Esophagus muscularis mucosa (tissue), 4 donors: ENCODE results near the gene OBSCN.

Source experiments
- EP300 ChIP-seq: sonication (generic); formaldehyde crosslinking; IDR thresholded peaks from one replicate; pipeline ENCODE4 v1.6.1; 2017; ENCODE audit warnings: antibody characterized with exemption
- POLR2AphosphoS5 ChIP-seq, 2 donors: sonication (generic); formaldehyde crosslinking; IDR thresholded peaks; one replicate each; pipeline ENCODE4 v1.6.1; 2017; ENCODE audit warnings: antibody characterized with exemption in 2 of 2
- TF ChIP-seq, protein P1 (sequence below), 3 experiments: fragments of 200-600 bp in 2 of 3; fragments of 450-650 bp in 1 of 3; sonication (generic) in 2 of 3; IDR thresholded peaks; one replicate each; pipeline ENCODE4 v1.5.1; 2017 to 2019; ENCODE audit warnings: antibody characterized with exemption in 3 of 3, mild to moderate bottlenecking in 2 of 3, moderate library complexity in 1 of 3

DNA sequence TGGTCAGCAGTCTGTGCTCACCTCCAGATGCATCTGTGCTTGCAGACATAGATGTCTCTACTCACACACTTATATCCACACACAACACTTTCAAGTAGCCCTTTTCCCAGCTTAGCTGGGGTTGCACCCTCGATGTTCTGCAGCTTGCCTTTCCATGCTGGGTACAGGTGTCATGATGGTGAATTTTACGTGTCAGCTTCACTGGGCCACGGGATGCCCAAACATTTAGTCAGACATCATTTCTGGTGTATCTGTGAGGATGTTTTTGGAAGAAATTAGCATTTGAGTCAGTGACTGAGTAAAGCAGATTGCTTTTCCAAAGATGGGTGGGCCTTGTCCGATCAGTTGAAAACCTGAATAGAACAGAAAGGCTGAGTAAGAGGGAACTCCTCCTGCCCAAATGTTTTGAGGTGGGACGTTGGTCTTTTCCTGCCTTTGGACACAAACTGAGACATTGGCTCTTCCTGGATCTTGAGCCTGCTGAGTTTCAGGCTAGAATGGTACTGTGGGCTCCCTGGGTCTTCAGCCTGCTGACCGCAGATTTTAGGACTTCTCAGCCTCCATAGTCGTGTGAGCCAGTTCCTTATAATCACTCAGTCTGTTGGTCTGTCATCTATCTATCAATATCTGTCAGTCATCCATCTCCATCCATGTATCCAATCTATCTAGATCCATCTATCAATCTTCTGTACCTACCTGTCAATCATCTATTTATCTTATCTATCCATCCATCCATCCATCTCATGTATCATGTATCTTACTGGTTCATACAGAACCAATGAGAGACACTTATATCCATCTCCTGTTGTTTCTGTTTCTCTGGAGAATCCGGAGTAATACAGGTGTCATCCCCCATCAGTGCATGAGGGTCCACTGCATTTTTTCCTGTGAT lies 12.7 kb upstream of the OBSCN start:
- TF ChIP-seq, protein P1, sequence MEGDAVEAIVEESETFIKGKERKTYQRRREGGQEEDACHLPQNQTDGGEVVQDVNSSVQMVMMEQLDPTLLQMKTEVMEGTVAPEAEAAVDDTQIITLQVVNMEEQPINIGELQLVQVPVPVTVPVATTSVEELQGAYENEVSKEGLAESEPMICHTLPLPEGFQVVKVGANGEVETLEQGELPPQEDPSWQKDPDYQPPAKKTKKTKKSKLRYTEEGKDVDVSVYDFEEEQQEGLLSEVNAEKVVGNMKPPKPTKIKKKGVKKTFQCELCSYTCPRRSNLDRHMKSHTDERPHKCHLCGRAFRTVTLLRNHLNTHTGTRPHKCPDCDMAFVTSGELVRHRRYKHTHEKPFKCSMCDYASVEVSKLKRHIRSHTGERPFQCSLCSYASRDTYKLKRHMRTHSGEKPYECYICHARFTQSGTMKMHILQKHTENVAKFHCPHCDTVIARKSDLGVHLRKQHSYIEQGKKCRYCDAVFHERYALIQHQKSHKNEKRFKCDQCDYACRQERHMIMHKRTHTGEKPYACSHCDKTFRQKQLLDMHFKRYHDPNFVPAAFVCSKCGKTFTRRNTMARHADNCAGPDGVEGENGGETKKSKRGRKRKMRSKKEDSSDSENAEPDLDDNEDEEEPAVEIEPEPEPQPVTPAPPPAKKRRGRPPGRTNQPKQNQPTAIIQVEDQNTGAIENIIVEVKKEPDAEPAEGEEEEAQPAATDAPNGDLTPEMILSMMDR (IDR thresholded peaks at IDR 0.05), result no peak
- TF ChIP-seq EP300, result no peak
- no peak for TF ChIP-seq POLR2AphosphoS5 (IDR thresholded peaks at IDR 0.05)
